GM18499 (cell line): ENCODE results near the gene SPOUT1.

Source experiments
- ATAC-seq: cut with Tn5 transposase; IDR thresholded peaks from one replicate; pipeline ENCODE4 v1.9.1; 2021; ENCODE audit warnings: moderate number of reproducible peaks; ENCODE audit not compliant: insufficient read depth, unreplicated experiment

The SPOUT1 gene

DNA sequence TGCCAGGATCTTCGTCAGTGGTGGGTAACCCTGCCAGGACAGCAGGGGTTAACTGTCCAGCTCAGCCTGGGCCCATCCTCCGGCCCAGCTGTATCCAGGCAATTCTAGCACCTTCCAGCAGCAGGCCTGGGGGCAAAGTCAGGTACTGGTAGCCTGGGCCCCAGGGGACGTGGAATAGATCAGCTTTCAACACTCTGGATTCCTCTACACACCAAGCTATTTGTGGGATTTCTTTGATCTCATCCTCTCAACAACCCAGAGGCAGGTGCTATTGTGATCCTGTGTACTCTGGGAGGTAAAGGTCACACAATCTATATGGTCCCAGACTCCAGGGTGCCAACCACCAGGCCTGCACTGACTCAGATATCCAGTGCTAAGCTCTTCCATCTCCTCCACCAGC lies 8.7 kb upstream of the SPOUT1 start:
- ATAC-seq: no peak

DNA sequence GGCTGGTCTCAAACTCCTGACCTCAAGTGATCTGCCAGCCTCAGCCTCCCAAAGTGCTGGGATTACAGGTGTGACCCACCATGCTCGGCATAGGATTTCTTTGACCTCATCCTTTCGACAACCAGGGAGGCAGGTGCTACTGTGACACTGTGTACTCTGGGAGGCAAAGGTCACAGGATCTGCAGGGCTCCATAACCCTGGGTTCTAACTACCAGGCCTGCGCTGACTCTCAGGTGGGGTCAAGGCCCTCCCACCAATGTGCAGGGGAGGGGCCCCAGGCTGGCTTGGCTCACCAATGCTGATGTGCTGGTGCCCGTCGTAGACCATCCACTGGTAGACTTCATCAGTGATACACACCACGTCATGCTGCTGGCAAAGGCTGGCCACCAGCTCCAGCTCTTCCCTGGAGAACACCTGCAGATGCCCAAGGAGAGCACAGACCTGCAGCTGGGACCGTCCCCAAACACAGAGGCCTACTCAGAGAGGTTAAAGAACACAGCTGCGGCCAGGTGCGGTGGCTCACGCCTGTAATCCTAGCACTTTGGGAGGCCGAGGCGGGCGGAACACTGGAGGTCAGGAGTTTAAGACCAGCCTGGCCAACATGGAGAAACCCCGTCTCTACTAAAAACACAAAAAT lies 7.0 kb upstream of the SPOUT1 start:
- no peak for ATAC-seq

DNA sequence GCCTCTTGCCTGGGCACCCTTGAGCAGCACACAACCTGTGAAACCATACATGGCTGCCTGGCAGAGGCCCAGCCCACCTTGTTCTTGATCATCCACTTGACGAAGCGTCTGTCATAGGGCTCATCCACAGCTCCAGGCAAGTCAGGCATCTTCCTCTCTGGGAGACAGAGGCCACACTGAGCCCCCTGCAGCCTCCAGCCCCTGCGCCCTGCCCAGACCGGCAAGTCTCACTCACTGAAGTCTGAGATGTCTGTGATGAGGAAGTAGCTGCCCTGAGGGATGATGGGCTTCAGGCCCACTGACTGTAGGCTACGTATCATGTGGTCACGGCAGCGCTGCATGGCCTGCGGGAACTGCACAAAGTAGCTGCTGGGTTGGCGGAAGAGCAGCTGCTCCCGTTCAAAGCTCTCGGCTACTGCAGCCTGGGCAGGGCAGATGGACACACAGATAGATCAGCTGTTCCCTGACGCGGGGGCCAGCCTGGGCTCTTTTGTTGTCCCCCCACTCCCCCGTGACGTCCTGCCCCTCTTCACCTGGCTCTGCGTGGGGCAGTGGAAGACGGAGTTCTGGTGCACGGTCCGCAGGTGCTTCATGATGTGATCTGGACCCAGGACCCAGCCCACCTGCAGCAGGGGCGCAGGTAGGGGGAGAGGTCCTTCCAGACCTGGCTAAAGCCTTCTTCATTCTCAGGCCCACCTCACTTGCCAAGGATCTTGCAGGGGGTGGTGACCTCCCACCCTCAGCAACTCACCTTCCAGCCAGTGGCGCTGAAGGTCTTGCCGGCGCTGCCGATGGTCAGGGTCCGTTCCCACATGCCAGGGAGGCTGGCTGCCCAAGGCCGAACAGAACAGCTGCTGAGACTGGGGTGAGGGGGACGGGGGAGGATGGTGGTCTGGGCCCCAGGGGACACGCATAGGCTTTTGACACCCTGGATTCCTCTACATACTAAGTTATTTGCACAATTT lies 5.9 kb upstream of the SPOUT1 start:
- no peak for ATAC-seq

DNA sequence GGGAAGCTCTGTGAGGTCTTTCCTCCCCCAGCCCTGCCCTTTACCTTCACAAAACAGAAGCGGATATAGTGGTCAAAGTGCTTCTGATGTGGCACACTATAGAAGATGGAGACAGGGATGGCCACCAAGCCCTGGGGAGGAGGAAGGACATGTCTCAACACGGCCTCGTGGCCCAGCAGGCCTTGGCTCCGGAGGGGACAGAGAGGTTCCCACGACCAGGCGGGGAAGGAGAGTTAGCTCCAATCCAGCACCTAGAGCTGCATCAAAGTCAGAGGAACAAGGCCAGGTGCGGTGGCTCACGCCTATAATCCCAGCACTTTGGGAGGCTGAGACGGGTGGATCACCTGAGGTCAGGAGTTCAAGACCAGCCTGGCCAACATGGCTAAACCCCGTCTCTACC lies 4.1 kb upstream of the SPOUT1 start:
- no peak for ATAC-seq

DNA sequence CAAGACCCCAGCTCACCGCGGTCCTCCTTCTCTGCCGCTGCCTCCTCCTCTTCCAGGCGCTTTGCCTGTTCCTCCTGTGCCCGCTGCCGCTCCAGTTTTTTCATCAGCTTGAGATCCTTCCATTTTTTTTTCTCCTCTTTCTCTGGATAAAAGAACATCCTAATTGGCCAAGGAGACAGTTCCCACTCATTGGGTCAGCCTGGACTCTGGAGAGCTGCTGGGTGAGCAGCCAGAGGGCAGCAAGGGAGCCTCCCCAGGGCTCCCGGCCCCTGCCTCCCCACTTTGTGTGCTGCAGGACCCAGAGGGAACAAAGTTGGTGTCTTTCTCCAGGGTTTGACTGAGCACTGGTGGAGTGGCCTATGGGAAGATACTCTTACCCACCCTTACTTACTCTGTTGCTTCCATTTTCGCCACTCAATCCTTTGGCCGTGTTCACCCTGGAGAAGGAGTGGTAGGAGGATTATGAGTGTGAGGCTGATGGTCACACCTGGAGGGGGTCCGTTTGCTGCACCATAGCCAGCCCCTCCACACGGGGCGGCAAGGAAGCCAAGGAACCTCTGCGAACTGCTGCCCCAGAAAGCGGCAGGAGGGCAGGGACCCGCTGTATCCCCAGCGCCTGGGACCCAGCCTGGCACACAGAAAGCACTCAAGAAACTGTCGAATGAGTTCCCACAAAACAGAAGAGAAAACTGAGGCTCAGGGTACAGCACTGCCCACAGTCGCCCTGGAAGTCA lies 708 bp downstream of the SPOUT1 start:
- no peak for ATAC-seq

DNA sequence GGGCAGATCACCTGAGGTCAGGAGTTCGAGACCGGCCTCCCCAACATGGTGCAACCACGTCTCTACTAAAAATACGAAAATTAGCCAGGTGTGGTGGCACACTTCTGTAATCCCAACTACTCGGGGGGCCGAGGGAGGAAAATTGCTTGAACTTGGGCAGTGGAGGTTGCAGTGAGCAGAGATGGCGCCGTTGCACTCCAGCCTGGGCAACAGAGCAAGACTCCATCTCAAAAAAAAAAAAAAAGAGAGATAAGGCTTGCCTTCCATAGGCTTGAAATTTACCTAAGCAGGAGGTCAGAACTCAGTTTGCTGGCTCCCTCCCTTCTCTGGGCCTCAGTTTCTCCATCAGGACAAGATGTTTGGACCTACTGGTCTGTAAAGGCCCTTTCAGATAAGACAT lies 1.3 kb downstream of the SPOUT1 start:
- ATAC-seq: no peak

DNA sequence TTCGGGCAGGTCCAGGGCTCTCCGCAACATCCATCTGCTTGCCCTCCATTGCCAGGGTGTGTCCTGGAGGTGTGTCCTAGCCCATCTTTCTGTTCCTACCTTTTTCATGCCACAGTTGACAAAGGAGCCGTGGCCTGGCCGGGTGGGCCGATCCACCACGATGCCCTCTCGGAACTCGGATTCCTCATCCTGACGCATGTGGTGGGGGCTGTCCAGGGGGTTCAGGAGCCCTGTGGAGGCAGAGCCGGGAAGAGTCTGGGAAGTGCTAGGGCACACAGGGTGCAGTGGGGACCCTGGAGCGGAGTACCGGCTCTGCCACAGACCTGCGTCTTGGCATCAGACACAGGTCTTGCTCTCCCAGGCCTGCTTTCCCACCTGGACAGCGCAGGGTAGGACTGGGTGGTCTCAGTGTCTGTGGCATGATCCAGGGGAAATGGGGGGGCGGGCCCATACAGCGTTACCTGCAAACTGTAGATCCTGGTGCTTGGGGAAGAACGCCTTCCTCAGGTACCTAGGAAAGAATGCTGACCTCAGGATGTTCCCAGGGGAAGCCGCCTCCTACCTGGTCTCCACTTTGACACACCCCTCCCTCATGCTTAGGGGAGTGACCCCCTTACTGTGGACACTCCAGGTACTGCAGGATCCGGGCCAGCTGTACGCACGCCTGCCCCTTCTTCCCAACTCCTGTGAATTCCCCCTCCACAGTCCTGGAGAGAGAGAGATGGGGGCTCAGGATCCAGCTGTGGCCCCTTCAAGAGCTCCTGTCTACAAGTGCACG lies 3.5 kb downstream of the SPOUT1 start:
- no peak for ATAC-seq

DNA sequence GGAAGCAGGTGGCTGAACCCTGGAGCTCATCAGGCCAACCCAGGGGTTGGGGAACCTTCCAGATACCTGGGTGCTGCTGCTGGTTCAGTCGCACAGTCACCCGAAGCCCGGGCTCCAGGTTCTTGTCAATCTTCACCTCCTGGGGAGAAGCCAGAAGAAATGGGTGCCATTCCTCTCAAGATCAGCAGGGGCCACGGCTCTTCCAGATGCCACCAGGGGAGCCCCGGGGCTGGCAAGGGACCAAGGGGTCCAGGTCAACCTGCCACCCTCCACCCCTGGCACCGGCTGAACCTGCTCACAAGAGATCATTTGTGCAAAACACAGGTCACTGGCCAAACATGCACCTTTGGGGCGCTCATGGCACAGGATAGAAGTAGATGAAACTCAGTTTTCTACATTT lies 4.7 kb downstream of the SPOUT1 start:
- no peak for ATAC-seq

DNA sequence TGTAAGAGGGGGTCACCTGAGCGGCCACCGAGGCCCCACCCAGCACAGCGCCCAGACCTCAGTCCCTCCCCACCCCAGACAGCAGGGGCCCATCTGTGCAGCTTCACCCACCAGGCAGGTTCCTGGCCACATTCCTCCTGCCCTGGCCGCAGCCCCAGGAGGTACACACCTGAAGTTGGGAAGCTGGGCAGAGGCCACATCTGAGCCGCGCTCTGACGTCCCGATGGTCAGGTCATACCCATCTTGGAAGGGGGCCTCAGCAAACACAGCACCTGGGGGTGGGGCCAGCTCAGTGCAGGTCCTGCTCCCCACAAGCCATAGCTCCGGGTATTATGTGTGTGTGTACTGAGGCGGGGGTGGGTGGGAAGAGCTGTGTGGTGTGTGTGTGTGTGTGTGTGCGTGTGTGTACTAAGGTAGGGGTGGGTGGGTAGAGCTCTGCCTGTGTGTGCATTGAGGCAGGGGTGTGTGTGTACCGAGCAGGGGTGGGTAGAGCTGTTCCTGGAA lies 5.6 kb downstream of the SPOUT1 start:
- ATAC-seq: no peak

DNA sequence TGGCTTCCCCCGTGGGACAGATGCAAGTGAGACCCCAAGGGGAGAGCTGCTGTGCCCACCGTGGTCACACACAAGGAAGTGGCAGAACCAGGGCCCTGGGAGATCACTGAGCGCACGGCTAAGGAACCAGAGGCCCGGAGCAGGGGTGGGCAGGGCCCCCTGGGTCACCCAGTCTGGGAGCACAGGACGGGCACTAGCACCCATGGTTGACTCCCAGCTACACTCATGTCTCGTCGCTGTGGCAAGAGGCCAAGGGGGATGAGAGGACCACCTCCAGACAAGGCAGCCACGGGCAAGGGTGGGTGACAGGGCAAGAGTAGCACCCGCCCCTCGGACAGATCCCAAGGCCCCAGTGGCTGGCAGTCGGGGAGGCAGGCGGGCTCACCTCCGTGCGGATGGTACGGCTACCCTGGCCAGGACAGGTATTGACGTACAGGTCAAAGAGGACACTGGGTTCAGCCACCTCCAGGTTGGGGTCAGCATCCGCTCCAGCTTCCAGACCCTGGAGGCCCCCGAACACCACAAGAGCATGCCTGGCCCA lies 6.2 kb downstream of the SPOUT1 start:
- ATAC-seq: no peak

DNA sequence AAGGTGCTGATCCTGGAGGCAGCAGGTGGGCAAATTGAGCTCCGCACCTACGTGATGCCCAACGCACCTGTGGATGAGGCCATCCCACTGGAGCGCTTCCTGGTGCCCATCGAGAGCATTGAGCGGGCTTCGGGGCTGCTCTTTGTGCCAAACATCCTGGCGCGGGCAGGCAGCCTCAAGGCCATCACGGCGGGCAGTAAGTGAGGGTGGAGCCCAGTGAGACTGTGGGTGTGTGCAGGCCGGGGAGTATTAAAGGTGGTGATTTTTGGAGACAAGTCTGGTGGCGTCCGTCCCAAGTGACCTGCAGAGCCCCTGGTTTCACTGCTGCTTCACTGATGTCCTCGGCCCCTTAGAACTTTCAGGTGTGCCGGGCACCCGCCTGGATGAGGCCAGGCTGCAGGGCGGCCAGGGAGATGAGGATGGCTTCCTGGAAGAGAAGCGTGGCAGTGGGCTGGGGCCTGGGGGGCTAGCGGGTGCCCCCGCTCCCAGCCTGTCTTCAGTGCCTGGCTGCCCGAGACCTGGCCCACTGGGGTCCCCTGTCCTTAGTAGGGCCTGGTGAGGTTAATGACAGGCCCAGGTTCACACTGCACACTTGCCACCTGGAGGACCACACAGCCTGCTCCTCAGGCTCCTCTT lies 7.1 kb downstream of the SPOUT1 start:
- no peak for ATAC-seq

DNA sequence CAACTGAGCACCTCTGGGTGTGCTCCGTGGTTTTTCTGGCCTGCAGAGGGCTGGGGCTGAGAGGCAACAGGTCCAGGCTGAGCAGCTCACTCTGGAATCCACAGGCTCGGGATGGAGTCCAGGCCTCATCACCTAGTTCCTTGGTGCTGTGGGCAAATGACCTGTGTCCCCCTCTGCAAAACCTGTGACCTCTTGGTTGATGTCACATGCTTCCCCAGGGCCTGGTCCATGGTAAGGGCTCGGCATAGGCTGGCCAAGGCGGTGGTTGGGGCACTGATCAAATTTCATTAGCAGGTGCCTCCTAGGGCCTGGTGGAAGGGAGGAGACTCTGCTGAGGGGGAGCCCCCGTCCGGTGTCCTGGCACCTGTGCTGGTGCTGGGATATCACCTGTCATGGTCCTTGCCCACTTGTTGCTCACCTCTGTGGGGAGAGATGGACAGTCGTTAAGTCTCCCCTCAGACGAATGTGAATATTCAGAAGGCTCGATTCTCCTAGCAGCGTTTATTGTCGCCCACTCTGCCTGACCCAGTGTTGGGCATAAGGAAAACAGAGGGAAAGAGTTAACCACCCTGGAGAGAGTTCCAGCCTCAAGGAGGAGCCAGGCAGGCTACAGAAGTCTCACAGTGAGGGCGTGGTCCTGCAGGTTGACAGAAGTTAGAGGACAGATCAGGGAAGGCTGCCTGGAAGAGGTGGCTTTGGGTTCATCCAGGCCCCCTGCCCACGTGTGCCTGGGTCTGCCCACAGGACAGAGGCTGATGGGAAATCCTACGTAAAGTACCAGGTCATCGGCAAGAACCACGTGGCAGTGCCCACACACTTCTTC lies 7.8 kb downstream of the SPOUT1 start:
- no peak for ATAC-seq

DNA sequence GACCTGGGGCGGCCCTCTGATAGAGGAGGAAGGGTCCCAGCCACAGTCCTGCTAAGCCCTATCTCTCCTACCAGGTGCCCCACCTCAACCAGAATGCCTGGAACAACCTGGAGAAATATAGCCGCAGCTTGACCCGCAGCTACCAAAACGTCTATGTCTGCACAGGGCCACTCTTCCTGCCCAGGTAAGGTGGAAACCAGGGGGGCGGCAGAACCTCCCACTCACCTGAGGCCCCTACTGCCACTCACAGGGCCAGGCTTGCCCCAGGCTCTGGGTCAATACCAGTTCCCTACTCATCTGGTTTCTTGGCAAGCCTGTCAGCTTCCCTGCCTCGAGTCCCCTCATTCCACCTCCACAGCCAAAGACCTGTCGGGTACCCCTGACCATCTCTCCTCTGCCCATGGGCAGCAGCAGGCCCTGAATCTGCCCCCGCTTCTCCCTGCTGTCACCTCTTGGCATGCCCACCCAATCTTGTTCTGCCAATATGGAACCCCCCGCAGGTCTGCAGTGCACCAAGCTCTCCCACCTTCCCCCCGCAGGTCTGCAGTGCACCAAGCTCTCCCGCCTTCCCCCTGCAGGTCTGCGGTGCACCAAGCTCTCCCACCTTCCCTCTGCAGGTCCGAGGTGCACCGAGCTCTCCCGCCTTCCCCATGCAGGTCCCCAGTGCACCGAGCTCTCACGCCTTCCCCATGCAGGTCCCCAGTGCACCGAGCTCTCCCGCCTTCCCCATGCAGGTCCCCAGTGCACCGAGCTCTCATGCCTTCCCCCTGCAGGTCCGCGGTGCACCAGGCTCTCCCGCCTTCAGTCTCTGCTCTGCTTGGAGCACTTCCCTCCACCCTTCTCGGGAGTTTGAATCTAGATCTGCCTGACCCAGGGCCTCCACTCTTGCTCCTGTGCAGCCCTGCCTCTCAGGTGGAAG lies 8.7 kb downstream of the SPOUT1 start:
- no peak for ATAC-seq

DNA sequence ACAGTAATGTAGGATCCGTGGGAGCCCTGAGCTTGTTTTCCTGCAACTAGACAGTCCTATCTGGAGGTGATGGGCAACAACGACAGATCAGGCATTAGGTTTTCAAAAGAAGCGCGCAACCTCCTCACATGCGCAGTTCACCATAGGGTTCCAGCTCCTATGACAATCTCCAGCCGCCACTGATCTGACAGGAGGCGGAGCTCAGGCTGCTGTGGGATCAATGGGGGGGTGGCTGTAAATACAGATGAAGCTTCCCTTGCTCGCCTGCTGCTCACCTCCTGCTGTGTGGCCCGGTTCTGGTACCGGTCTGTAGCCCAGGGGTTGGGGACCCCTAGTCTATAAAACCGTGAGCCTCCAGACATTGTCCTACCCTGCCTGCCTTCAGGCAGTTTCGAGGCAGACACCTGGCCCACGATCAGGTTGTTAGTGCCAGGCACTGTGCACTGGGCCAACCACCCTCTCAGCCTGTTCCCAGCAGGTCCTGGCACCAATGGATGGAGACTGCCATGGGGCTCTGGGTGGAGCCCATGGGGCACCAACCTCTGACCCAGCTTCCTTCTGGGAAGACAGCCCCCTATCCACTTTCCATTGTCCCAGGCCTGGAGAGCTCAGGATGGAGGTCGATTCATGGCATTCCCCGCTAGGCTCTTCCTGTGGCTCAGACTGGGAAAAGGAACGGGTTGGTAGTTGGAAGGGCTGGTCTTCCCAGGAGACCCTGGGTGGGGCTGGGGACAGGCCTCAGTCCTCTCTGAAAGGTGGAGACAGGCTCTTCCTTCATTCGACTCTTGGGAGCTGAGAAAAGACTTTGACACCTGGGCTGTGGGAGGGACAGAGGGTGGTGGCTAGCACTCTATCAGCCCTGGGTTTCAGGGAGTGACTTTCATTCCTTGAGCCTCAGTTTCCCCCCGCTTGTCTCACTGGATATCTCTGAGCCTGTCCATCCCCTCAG lies 9.6 kb downstream of the SPOUT1 start:
- ATAC-seq: no peak

DNA sequence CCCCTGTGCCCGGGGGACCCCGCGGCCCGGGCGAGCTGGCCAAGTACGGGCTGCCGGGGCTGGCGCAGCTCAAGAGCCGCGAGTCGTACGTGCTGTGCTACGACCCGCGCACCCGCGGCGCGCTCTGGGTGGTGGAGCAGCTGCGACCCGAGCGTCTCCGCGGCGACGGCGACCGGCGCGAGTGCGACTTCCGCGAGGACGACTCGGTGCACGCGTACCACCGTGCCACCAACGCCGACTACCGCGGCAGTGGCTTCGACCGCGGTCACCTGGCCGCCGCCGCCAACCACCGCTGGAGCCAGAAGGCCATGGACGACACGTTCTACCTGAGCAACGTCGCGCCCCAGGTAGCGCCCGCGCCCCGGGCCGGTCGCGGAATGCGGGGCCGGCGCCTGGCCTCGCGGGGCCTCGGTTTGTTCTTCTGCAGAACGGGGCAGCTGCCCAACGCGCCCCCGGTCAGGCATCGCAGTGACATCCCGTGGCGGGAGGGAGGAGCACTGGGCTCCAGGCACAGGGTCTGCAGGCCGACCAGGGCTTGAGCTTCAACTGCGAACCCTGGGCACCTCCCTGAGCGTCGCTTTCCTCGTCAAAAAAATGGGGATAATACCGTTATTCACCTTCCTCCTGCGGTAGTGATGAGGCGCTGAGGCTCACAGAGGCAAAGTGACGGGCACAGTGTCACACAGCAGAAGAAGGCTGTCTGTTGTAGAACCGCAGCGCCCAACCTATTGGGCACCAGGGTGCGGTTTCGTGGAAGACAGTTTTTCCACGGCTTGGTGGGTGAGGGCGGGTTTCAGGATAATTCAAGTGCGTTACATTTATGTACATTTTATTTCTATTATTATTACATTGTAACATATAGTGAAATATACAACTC lies 10.5 kb downstream of the SPOUT1 start:
- no peak for ATAC-seq
